ENCODE results near the gene CLEC16A. TPM values are rescaled to one million over a fixed set of nuclear protein-coding genes. Genes with fewer than 3 reads are reported as not detected.

CLEC16A gene
- total and polyA plus RNA-seq, 8 donors: 17.6 to 38.6 (median 21.6) TPM

- H3K4me1 ChIP-seq: peaks cover 46 to 83% of the 10 kb centered on the region in 2 donors
- no peak for TF ChIP-seq CTCF (IDR thresholded peaks at IDR 0.05)
- H3K9me3 ChIP-seq: no peaks in the 10 kb centered on the region
- no peaks in the 10 kb centered on the region for H3K27me3 ChIP-seq
- H3K27ac ChIP-seq: peak overlapping the region in 1 of 2 donors; percentile 74
- peak overlapping the region in 1 of 2 donors; percentile 88 for H3K4me3 ChIP-seq
- DNase-seq (no peak), ATAC-seq (no peak)
- H3K36me3 ChIP-seq: no peaks in the 10 kb centered on the region
- intact Hi-C loops (cut with DNase I): no loop called here
These were observed 1.4 kb upstream of the CLEC16A start for GRCh38 chr16:10943064-10943353.

- H3K27me3 ChIP-seq: no peaks in the 10 kb centered on the region
- no peaks in the 10 kb centered on the region for H3K9me3 ChIP-seq
- DNase-seq (peak in 1 of 4 donors; percentile 19), ATAC-seq (no peak)
- no peak for TF ChIP-seq CTCF (IDR thresholded peaks at IDR 0.05)
- peak overlapping the region in 1 of 2 donors; percentile 74 for H3K27ac ChIP-seq
- H3K4me1 ChIP-seq: peaks cover 24 to 83% of the 10 kb centered on the region in 2 donors
- peak overlapping the region; percentile 76 to 86 for H3K4me3 ChIP-seq
- H3K36me3 ChIP-seq: no peaks in the 10 kb centered on the region
- intact Hi-C loops (cut with DNase I): no loop called here
These were observed 862 bp downstream of the CLEC16A start for GRCh38 chr16:10945065-10945787.

- Histone ChIP-seq H3K9me3 (no peaks in the 10 kb centered on the region), H3K4me3 (peak overlapping the region in 1 of 2 donors; percentile 86), H3K27me3 (no peaks in the 10 kb centered on the region), H3K4me1 (peaks cover 18 to 82% of the 10 kb centered on the region in 2 donors), H3K27ac (peak overlapping the region in 1 of 2 donors; percentile 18), H3K36me3 (no peaks in the 10 kb centered on the region)
- DNase-seq: peak in 1 of 4 donors; percentile 51
- peak; percentile 8 for ATAC-seq
- intact Hi-C loops (cut with DNase I): no loop called here
- TF ChIP-seq CTCF (IDR thresholded peaks at IDR 0.05): no peak
These were observed 1.9 kb downstream of the CLEC16A start for GRCh38 chr16:10946308-10946707.

- Histone ChIP-seq H3K27ac (no peak overlapping the region), H3K9me3 (no peaks in the 10 kb centered on the region), H3K27me3 (no peaks in the 10 kb centered on the region), H3K4me3 (peak overlapping the region in 1 of 2 donors; percentile 86), H3K4me1 (peaks cover 18 to 79% of the 10 kb centered on the region in 2 donors), H3K36me3 (no peaks in the 10 kb centered on the region)
- peak in 1 of 4 donors; percentile 30 for DNase-seq
- intact Hi-C loops (cut with DNase I): no loop called here
- ATAC-seq: no peak
- TF ChIP-seq CTCF (IDR thresholded peaks at IDR 0.05): no peak
These were observed 2.9 kb downstream of the CLEC16A start for GRCh38 chr16:10947211-10947787.

GRCh38 chr16:10949424-10949970, 5.1 kb downstream of the CLEC16A start:
- Histone ChIP-seq H3K4me3 (no peak overlapping the region), H3K27ac (peak overlapping the region in 1 of 2 donors; percentile 26), H3K36me3 (no peaks in the 10 kb centered on the region), H3K27me3 (no peaks in the 10 kb centered on the region), H3K4me1 (peaks cover 10 to 73% of the 10 kb centered on the region in 2 donors), H3K9me3 (no peaks in the 10 kb centered on the region)
- peak; percentile 3 for ATAC-seq
- TF ChIP-seq CTCF (IDR thresholded peaks at IDR 0.05): peak in 1 of 2 donors; percentile 44
- DNase-seq: peak in 1 of 4 donors; percentile 61
- intact Hi-C loops (cut with DNase I): no loop called here
